Endothelial cell of umbilical vein (primary cell): ENCODE results near the gene PGAM2. TPM values are rescaled to one million over a fixed set of nuclear protein-coding genes. Genes with fewer than 3 reads are reported as not detected.

Experiments used
- BruUV-seq: library from RNA; stranded (reverse); fragments of 400-500 nt; replicated peaks from 2 replicates; lab custom pipeline; 2021; lab: Mats Ljungman, UMichigan
- CTCF ChIA-PET: fragments of 300-600, 350-600 bp; sonication (Branson Sonifier 250); formaldehyde crosslinking; loops from one replicate; lab custom pipeline; 2021; ENCODE audit warnings: antibody characterized with exemption, inconsistent platforms; lab: Charles Lee
- POLR2A ChIA-PET: fragments of 300-600, 350-600 bp; sonication (Branson Sonifier 250); formaldehyde crosslinking; loops from one replicate; lab custom pipeline; 2021; ENCODE audit warnings: antibody characterized with exemption, inconsistent platforms; lab: Charles Lee
- DNase-seq: peaks from one replicate; pipeline ENCODE4 v3.0.0-alpha.2; 2011; ENCODE audit warnings: low read depth, low spot score
- FAIRE-seq: peaks from 2 replicates; lab custom pipeline; 2011; peaks lifted over from hg19 to GRCh38; lab: Jason Lieb, UNC
- H2AFZ ChIP-seq: 2 replicates; pipeline ENCODE4 v1.6.0; 2012; ENCODE audit warnings: low read depth, low read length, control low read depth, inconsistent platforms
- H3K27ac ChIP-seq: 2 replicates; pipeline ENCODE4 v1.5.1; 2011; ENCODE audit warnings: low read depth, mild to moderate bottlenecking, control low read depth, low read length, moderate library complexity; ENCODE audit not compliant: insufficient read depth
- H3K27me3 ChIP-seq, 2 experiments: 2 replicates each; pipeline versions ENCODE4 v1.6.0 to v1.6.1; 2011; ENCODE audit warnings: low read length in 2 of 2, mixed read lengths in 1 of 2; ENCODE audit not compliant: control insufficient read depth in 2 of 2, insufficient read depth in 2 of 2
- H3K36me3 ChIP-seq, 2 experiments: 2 replicates in 1 of 2; 3 replicates in 1 of 2; pipeline ENCODE4 v1.5.1; 2011; ENCODE audit warnings: low read length in 2 of 2, mild to moderate bottlenecking in 1 of 2, moderate library complexity in 1 of 2; ENCODE audit not compliant: control insufficient read depth in 2 of 2, insufficient read depth in 2 of 2; ENCODE audit errors: extremely low read depth in 1 of 2
- H3K4me1 ChIP-seq: 3 replicates; pipeline ENCODE4 v1.5.1; 2011; ENCODE audit warnings: mild to moderate bottlenecking, low read length; ENCODE audit not compliant: control insufficient read depth, insufficient read depth; ENCODE audit errors: extremely low read depth
- H3K4me2 ChIP-seq: 2 replicates; pipeline ENCODE4 v1.6.1; 2011; ENCODE audit warnings: low read length, control low read depth, mixed read lengths; ENCODE audit not compliant: insufficient read depth
- H3K4me3 ChIP-seq, 3 experiments: fragments of 200-600 bp in 1 of 3; sonication (generic), shearing (Covaris generic) in 1 of 3; replicated peaks in 1 of 3; 2 replicates each; pipeline ENCODE4 v1.5.1; 2011 to 2016; ENCODE audit warnings: control low read depth in 3 of 3, low read length in 3 of 3, mild to moderate bottlenecking in 2 of 3, inconsistent platforms in 1 of 3, low read depth in 1 of 3, moderate library complexity in 1 of 3; ENCODE audit not compliant: insufficient read depth in 1 of 3
- H3K79me2 ChIP-seq: 2 replicates; pipeline ENCODE4 v1.6.0; 2012; ENCODE audit warnings: low read length, inconsistent platforms; ENCODE audit not compliant: control insufficient read depth, insufficient read depth
- H3K9ac ChIP-seq: replicated peaks from 2 replicates; pipeline ENCODE3; 2011; ENCODE audit warnings: low read length, control low read depth; ENCODE audit not compliant: insufficient read depth; ENCODE audit errors: extremely low read depth
- H3K9me1 ChIP-seq: replicated peaks from 3 replicates; pipeline ENCODE4 v1.6.0; 2011; ENCODE audit warnings: mild to moderate bottlenecking, low read length; ENCODE audit not compliant: control insufficient read depth, insufficient read depth; ENCODE audit errors: extremely low read depth
- H3K9me3 ChIP-seq: replicated peaks from 2 replicates; pipeline ENCODE4 v1.5.1; 2012; ENCODE audit warnings: low read length, inconsistent platforms; ENCODE audit not compliant: control insufficient read depth, insufficient read depth
- H4K20me1 ChIP-seq: replicated peaks from 2 replicates; pipeline ENCODE3; 2011; ENCODE audit warnings: mild to moderate bottlenecking, low read length; ENCODE audit not compliant: control insufficient read depth, insufficient read depth; ENCODE audit errors: extremely low read depth
- CTCF ChIP-seq, 2 donors: IDR thresholded peaks; 1 replicate in 1 of 2; 2 replicates in 1 of 2; pipeline ENCODE4 v1.5.1; 2011; ENCODE audit warnings: low read length in 2 of 2, mild to moderate bottlenecking in 2 of 2, moderate library complexity in 2 of 2, control low read depth in 1 of 2, inconsistent platforms in 1 of 2, low read depth in 1 of 2; ENCODE audit not compliant: insufficient read depth in 1 of 2; ENCODE audit errors: extremely low read depth in 1 of 2
- EZH2 ChIP-seq: IDR thresholded peaks from 2 replicates; pipeline ENCODE4 v1.6.1; 2012; ENCODE audit warnings: borderline replicate concordance, low read depth, mild to moderate bottlenecking, moderate library complexity, low read length, inconsistent platforms; ENCODE audit not compliant: severe bottlenecking
- FOS ChIP-seq: IDR thresholded peaks from 2 replicates; pipeline ENCODE4 v1.6.1; 2011; ENCODE audit warnings: mild to moderate bottlenecking, low read length, moderate library complexity, borderline replicate concordance; ENCODE audit not compliant: insufficient read depth
- GATA2 ChIP-seq: IDR thresholded peaks from 2 replicates; pipeline ENCODE4 v1.7.0; 2011; ENCODE audit warnings: low read depth, mild to moderate bottlenecking, moderate library complexity, mixed read lengths, low read length; ENCODE audit not compliant: insufficient read length, insufficient read depth
- JUN ChIP-seq: IDR thresholded peaks from 2 replicates; pipeline ENCODE4 v1.6.1; 2011; ENCODE audit warnings: borderline replicate concordance, low read depth; ENCODE audit not compliant: insufficient read length, insufficient read depth
- MAX ChIP-seq: IDR thresholded peaks from 2 replicates; pipeline ENCODE4 v1.6.1; 2011; ENCODE audit not compliant: insufficient read depth, insufficient read length
- MYC ChIP-seq: IDR thresholded peaks from one replicate; pipeline ENCODE4 v1.6.1; 2011; ENCODE audit warnings: mild to moderate bottlenecking, low read depth, low read length
- POLR2A ChIP-seq: IDR thresholded peaks from 2 replicates; pipeline ENCODE4 v1.6.1; 2012; ENCODE audit warnings: low read depth, mild to moderate bottlenecking, control low read depth, low read length
- POLR2AphosphoS5 ChIP-seq: IDR thresholded peaks from 2 replicates; pipeline ENCODE4 v1.6.1; 2012; ENCODE audit warnings: low read depth, mild to moderate bottlenecking, control low read depth, low read length, moderate library complexity; ENCODE audit not compliant: insufficient read depth
- dilution Hi-C: fragments of 300-500 bp; cut with MboI; formaldehyde crosslinking; loops from one replicate; pipeline ENCODE4 v1.15.0; 2019; ENCODE audit warnings: low sequenced_read_pairs; ENCODE audit not compliant: extremely low pct_ligation_motif_present
- intact Hi-C: fragments of 100-400 bp; cut with micrococcal nuclease; formaldehyde crosslinking; loops from one replicate; pipeline ENCODE4 v1.10.0; 2022
- polyA plus RNA-seq, 4 experiments: library from polyadenylated mRNA; depleted of rRNA in 3 of 4; stranded (reverse) in 3 of 4; unstranded in 1 of 4; fragments of >200 nt; gene quantifications; 2 replicates each; pipeline versions ENCODE4 v1.2.1 to v1.2.3, GENCODE V29; 2011 to 2012; ENCODE audit warnings: missing spikeins in 1 of 4
- total RNA-seq: library from RNA; stranded (reverse); gene quantifications from 2 replicates; pipeline ENCODE4 v1.2.3, GENCODE V29; 2021

Gene PGAM2
- total and polyA plus RNA-seq, 2 donors (not counting 3 experiments of a cell fraction or from before 2014, with no cell fraction given): 0.19 TPM; not detected in 1

- ChIA-PET CTCF (interaction anchor here (1.3 to 1.4 kb wide), 3 partner anchors 9 to 29 kb away, joined by 3 to 9 read pairs (median 4); partner anchors contain the start of genes DBNL and PGAM2), POLR2A (no interaction called here)
- Histone ChIP-seq H3K9ac (peak overlapping the region; percentile 57), H3K4me2 (peak overlapping the region; percentile 43), H4K20me1 (no peaks in the 10 kb centered on the region), H3K79me2 (no peaks in the 10 kb centered on the region), H3K36me3 (peaks cover 0 to 16% of the 10 kb centered on the region in 2 experiments), H3K4me1 (peaks cover 27% of the 10 kb centered on the region), H3K4me3 (peak overlapping the region in 2 of 3 experiments; percentile 2 to 5), H2AFZ (peak overlapping the region; percentile 30), H3K9me3 (no peaks in the 10 kb centered on the region), H3K9me1 (no peaks in the 10 kb centered on the region), H3K27me3 (no peaks in the 10 kb centered on the region), H3K27ac (peak overlapping the region; percentile 95)
- dilution Hi-C loops (no loop called here), intact Hi-C loops (loop anchor here (2.0 to 5.0 kb wide), 4 partner anchors 49 to 418 kb away; partner anchors contain the start of genes NUDCD3 and POLD2)
- DNase-seq (peak; percentile 65), FAIRE-seq (peak; percentile 95)
- TF ChIP-seq EZH2 (no peak), POLR2AphosphoS5 (peak; percentile 41), JUN (no peak), FOS (peak; percentile 40), CTCF (IDR thresholded peaks at IDR 0.05; ENCODE audit: extremely low read depth in 1 of 2, insufficient read depth in 1 of 2, low read depth in 1 of 2, low read length in 2 of 2) (peak in 1 of 2 donors; percentile 11), MAX (no peak), MYC (no peak), POLR2A (peak; percentile 65), GATA2 (no peak)
- BruUV-seq: no TSS peak
Observed at GRCh38 chr7:44073664-44074348, 8.4 kb upstream of the PGAM2 start.
